ENCODE results near the gene LRRK1. TPM values are rescaled to one million over a fixed set of nuclear protein-coding genes. Genes with fewer than 3 reads are reported as not detected.

LRRK1 gene
- total RNA-seq, 2 donors from 2014 or later, result 18.6 to 20.3 TPM

DNA sequence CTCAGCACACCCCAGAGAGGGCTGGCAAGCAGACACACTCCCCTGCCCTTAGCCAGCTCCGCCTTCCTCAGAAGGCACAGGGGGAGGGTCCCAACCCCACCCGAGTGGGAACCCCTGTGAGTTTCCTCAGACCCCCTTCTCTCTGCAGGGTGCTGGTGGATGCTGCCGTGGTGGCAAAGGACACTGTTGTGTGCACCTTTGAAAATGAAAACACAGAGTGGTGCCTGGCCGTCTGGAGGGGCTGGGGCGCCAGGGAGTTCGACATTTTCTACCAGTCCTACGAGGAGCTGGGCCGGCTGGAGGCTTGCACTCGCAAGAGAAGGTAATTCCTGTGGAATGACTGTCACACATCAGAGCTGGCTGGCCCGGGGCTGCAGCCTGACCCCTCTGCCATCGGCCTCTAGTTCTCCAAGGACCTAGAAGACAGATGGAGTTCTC is 149.4 kb downstream of the LRRK1 start:
- intact Hi-C loops (cut with DNase I), result no loop called here
- peaks cover 4% of the 10 kb centered on the region for H3K4me1 ChIP-seq (replicated peaks)
- no peaks in the 10 kb centered on the region for H3K36me3 ChIP-seq
- WGBS, result 84% methylated on average over 11 of the region's 11 CpGs
- peak overlapping the region in 1 of 2 donors; percentile 6 for H3K27ac ChIP-seq
- no peaks in the 10 kb centered on the region for H3K9me3 ChIP-seq
- no peaks in the 10 kb centered on the region for H3K27me3 ChIP-seq (replicated peaks; ENCODE audit: insufficient read depth)
- H3K4me3 ChIP-seq, result no peak overlapping the region
- no peak for TF ChIP-seq POLR2A (IDR thresholded peaks at IDR 0.05)
- TF ChIP-seq POLR2AphosphoS5 (IDR thresholded peaks at IDR 0.05), result no peak
- TF ChIP-seq, protein P1, sequence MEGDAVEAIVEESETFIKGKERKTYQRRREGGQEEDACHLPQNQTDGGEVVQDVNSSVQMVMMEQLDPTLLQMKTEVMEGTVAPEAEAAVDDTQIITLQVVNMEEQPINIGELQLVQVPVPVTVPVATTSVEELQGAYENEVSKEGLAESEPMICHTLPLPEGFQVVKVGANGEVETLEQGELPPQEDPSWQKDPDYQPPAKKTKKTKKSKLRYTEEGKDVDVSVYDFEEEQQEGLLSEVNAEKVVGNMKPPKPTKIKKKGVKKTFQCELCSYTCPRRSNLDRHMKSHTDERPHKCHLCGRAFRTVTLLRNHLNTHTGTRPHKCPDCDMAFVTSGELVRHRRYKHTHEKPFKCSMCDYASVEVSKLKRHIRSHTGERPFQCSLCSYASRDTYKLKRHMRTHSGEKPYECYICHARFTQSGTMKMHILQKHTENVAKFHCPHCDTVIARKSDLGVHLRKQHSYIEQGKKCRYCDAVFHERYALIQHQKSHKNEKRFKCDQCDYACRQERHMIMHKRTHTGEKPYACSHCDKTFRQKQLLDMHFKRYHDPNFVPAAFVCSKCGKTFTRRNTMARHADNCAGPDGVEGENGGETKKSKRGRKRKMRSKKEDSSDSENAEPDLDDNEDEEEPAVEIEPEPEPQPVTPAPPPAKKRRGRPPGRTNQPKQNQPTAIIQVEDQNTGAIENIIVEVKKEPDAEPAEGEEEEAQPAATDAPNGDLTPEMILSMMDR (IDR thresholded peaks at IDR 0.05), result no peak
- DNase-seq (ENCODE audit: low spot score), result no peak

DNA sequence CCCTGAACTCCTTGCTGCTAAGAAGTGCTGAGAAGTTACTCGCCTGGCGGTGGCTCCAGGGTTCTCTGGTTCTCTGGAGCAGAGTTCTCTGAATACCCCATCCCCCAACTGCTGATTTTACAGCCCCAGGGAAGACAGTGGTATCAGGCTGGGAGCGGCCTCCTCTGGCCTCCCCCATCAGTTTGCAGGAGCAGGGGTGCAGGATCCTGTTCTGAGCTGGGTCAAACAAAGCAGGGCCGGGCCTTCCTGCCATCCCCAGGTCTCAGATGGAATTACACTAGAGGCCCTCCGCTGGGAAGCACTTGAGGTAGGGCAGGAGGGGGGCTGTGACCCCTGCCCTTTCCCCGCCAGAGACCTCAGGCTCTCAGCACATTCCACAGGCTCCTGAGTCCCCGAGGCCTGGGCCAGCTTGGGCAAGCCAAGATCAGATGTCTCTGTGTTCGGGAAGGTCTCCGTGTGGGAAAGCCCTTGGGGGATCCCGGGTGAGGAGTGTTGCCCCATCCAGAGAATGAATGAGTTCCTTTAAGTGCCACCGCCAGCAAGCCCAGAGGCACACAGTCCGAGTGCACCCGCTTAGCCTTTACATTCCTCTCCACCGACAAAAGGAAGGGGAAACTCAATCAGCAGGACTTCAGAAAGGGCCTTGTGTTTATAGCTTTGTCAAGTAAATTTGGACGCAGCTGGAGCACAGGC is 149.9 kb downstream of the LRRK1 start:
- Histone ChIP-seq H3K4me1 (replicated peaks) (peaks cover 2% of the 10 kb centered on the region), H3K9me3 (no peaks in the 10 kb centered on the region), H3K27ac (peak overlapping the region in 1 of 2 donors; percentile 6), H3K36me3 (no peaks in the 10 kb centered on the region), H3K27me3 (replicated peaks; ENCODE audit: insufficient read depth) (no peaks in the 10 kb centered on the region), H3K4me3 (no peak overlapping the region)
- TF ChIP-seq POLR2AphosphoS5 (IDR thresholded peaks at IDR 0.05), result no peak
- TF ChIP-seq, protein P1 (IDR thresholded peaks at IDR 0.05), result peak in 1 of 4 experiments; percentile 3
- 61% methylated on average over 12 of the region's 15 CpGs for WGBS
- no peak for DNase-seq (ENCODE audit: low spot score)
- intact Hi-C loops (cut with DNase I), result no loop called here

DNA sequence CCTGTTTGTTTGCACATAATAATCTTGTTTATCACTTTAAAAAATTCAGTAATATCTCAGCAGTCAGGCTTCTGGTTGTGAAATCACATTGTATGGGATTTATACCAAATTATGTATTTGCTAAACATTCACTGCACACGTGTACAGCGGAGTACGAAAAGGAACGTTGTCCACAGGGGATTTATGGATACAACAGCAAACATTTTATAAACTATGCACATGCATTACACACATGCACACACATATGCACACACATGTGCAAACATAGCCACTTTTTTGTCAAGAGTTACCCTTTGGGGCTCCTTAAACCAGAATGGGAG is 150.5 kb downstream of the LRRK1 start:
- intact Hi-C loops (cut with DNase I), result no loop called here
- no peak overlapping the region for H3K27ac ChIP-seq

DNA sequence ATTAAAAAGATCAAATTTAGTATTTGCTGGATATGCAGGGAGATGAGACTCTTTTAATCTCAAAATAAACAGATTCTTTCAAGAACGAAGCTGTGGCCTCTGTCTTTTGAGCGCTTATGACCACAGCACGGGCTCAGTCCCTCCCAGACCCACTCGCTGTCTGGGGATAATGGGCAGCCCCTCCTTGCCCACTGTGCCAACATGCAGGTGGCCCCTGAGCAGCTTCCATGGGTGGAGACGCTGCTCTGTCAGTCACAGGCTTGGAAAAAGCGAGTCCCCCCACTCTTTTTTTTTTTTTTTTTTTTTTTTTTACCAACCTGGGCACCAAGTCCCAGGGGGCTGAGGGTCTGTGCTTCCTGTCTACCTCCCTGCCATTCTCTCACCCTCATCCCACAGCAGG is 150.9 kb downstream of the LRRK1 start:
- 83% methylated on average over 6 of the region's 6 CpGs for WGBS
- no peak for DNase-seq (ENCODE audit: low spot score)
- no peaks in the 10 kb centered on the region for H3K27me3 ChIP-seq (replicated peaks; ENCODE audit: insufficient read depth)
- H3K27ac ChIP-seq, result no peak overlapping the region
- no peaks in the 10 kb centered on the region for H3K9me3 ChIP-seq
- TF ChIP-seq POLR2A (IDR thresholded peaks at IDR 0.05), result no peak
- TF ChIP-seq, protein P1 (IDR thresholded peaks at IDR 0.05), result no peak
- no peak for TF ChIP-seq POLR2AphosphoS5 (IDR thresholded peaks at IDR 0.05)
- no peaks in the 10 kb centered on the region for H3K4me1 ChIP-seq (replicated peaks)
- H3K36me3 ChIP-seq, result no peaks in the 10 kb centered on the region
- H3K4me3 ChIP-seq, result no peak overlapping the region
- intact Hi-C loops (cut with DNase I), result no loop called here

More for the DNA sequence above, 150.5 kb downstream of the LRRK1 start:
- no peak for DNase-seq (ENCODE audit: low spot score)
- Histone ChIP-seq H3K4me1 (replicated peaks) (no peaks in the 10 kb centered on the region), H3K36me3 (no peaks in the 10 kb centered on the region), H3K27me3 (replicated peaks; ENCODE audit: insufficient read depth) (no peaks in the 10 kb centered on the region), H3K4me3 (no peak overlapping the region), H3K9me3 (no peaks in the 10 kb centered on the region)
- TF ChIP-seq, protein P1 (IDR thresholded peaks at IDR 0.05), result no peak
- no peak for TF ChIP-seq POLR2AphosphoS5 (IDR thresholded peaks at IDR 0.05)
- no peak for TF ChIP-seq POLR2A (IDR thresholded peaks at IDR 0.05)
- WGBS, result 53% methylated on average over 4 of the region's 4 CpGs

Data from prostate gland (tissue), 2 donors.